Trophoblast cell (in vitro differentiated cells and primary cell): ENCODE data around the gene PTPRJ.
A peak's percentile ranks its signal among the peaks of the same experiment; 100 is the strongest.

ENCODE experiments used
- DNase-seq, 2 donors: peaks; one replicate each; pipeline ENCODE4 v3.0.0-alpha.2; 2016
- H2AFZ ChIP-seq: 2 replicates; pipeline ENCODE4 v1.6.1; 2013; ENCODE audit warnings: low read length, moderate library complexity, mild to moderate bottlenecking; ENCODE audit not compliant: insufficient read depth, poor library complexity
- H2AK5ac ChIP-seq: 2 replicates; pipeline ENCODE4 v1.6.1; 2013; ENCODE audit warnings: mild to moderate bottlenecking, low read length
- H2BK120ac ChIP-seq: 2 replicates; pipeline ENCODE4 v1.6.1; 2013; ENCODE audit warnings: low read length, mild to moderate bottlenecking, moderate library complexity; ENCODE audit not compliant: insufficient read depth, poor library complexity
- H2BK12ac ChIP-seq: 2 replicates; pipeline ENCODE4 v1.6.1; 2013; ENCODE audit warnings: mild to moderate bottlenecking, low read length, moderate library complexity
- H2BK5ac ChIP-seq: 2 replicates; pipeline ENCODE4 v1.6.1; 2013; ENCODE audit warnings: low read length, low read depth, moderate library complexity, mild to moderate bottlenecking; ENCODE audit not compliant: poor library complexity
- H3K14ac ChIP-seq: 2 replicates; pipeline ENCODE4 v1.6.1; 2013; ENCODE audit warnings: mild to moderate bottlenecking, low read length
- H3K18ac ChIP-seq: 2 replicates; pipeline ENCODE4 v1.6.1; 2013; ENCODE audit warnings: mild to moderate bottlenecking, low read length
- H3K23ac ChIP-seq: 2 replicates; pipeline ENCODE4 v1.6.1; 2013; ENCODE audit warnings: low read length
- H3K27ac ChIP-seq: 2 replicates; pipeline ENCODE4 v1.5.1; 2013; ENCODE audit warnings: low read depth, mild to moderate bottlenecking, inconsistent platforms, low read length, moderate library complexity
- H3K27me3 ChIP-seq: 2 replicates; pipeline ENCODE4 v1.6.1; 2013; ENCODE audit warnings: inconsistent platforms, mild to moderate bottlenecking, low read length, moderate library complexity; ENCODE audit not compliant: insufficient read depth
- H3K36me3 ChIP-seq, 2 experiments: 1 replicate in 1 of 2; 2 replicates in 1 of 2; pipeline ENCODE4 v1.6.1; 2013; ENCODE audit warnings: low read length in 2 of 2, mild to moderate bottlenecking in 2 of 2, moderate library complexity in 1 of 2; ENCODE audit not compliant: insufficient read depth in 2 of 2, control insufficient read depth in 1 of 2
- H3K4ac ChIP-seq: 2 replicates; pipeline ENCODE4 v1.6.1; 2013; ENCODE audit warnings: low read depth, mild to moderate bottlenecking, low read length, moderate library complexity
- H3K4me1 ChIP-seq, 2 experiments: 1 replicate in 1 of 2; 2 replicates in 1 of 2; pipeline ENCODE4 v1.6.1; 2013; ENCODE audit warnings: low read length in 2 of 2, mild to moderate bottlenecking in 2 of 2, moderate library complexity in 1 of 2; ENCODE audit not compliant: insufficient read depth in 2 of 2, control insufficient read depth in 1 of 2
- H3K4me2 ChIP-seq: 2 replicates; pipeline ENCODE4 v1.6.1; 2013; ENCODE audit warnings: inconsistent platforms, mild to moderate bottlenecking, low read length, moderate library complexity
- H3K4me3 ChIP-seq: 2 replicates; pipeline ENCODE4 v1.5.1; 2013; ENCODE audit warnings: mild to moderate bottlenecking, low read depth, low read length, inconsistent platforms
- H3K79me1 ChIP-seq: one replicate; pipeline ENCODE4 v1.6.1; 2013; ENCODE audit warnings: low read length
- H3K79me2 ChIP-seq: 2 replicates; pipeline ENCODE4 v1.6.1; 2013; ENCODE audit warnings: low read length, mild to moderate bottlenecking; ENCODE audit not compliant: control insufficient read depth, insufficient read depth, poor library complexity
- H3K9ac ChIP-seq: 2 replicates; pipeline ENCODE4 v1.6.1; 2013; ENCODE audit warnings: mild to moderate bottlenecking, low read length
- H3K9me3 ChIP-seq: 2 replicates; pipeline ENCODE4 v1.6.1; 2013; ENCODE audit warnings: low read depth, mild to moderate bottlenecking, control low read depth, inconsistent platforms, low read length; ENCODE audit not compliant: insufficient read depth
- H4K12ac ChIP-seq: 2 replicates; pipeline ENCODE4 v1.6.1; 2013; ENCODE audit warnings: low read depth, mild to moderate bottlenecking, low read length, moderate library complexity
- H4K8ac ChIP-seq: 2 replicates; pipeline ENCODE4 v1.6.1; 2013; ENCODE audit warnings: low read depth, mild to moderate bottlenecking, low read length, moderate library complexity
- H4K91ac ChIP-seq: one replicate; pipeline ENCODE4 v1.6.1; 2013; ENCODE audit warnings: low read depth, mild to moderate bottlenecking, low read length, moderate library complexity
- WGBS: extraction: QIAGEN DNeasy Blood & Tissue Kit; methylation state at CpG from one replicate; pipeline ENCODE4 v1.1.7; 2013; ENCODE audit warnings: missing lambda C conversion rate; ENCODE audit not compliant: insufficient read length, insufficient coverage; ENCODE audit errors: extremely low coverage; 5-methylcytosine and 5-hydroxymethylcytosine counted together

The PTPRJ gene

GRCh38 chr11:48093323-48093722, 113.0 kb downstream of the PTPRJ start:
- Histone ChIP-seq H3K23ac (no peak overlapping the region), H3K79me2 (no peaks in the 10 kb centered on the region), H3K79me1 (peaks cover 3% of the 10 kb centered on the region), H3K27me3 (no peaks in the 10 kb centered on the region), H4K8ac (no peak overlapping the region), H3K4me3 (no peak overlapping the region), H3K14ac (no peak overlapping the region), H3K4me1 (peaks cover 8 to 28% of the 10 kb centered on the region in 2 experiments), H3K4ac (no peak overlapping the region), H3K18ac (no peak overlapping the region), H3K4me2 (no peak overlapping the region), H3K9me3 (no peaks in the 10 kb centered on the region), H2AK5ac (no peak overlapping the region), H2AFZ (no peak overlapping the region), H3K9ac (no peak overlapping the region), H2BK12ac (no peak overlapping the region), H3K36me3 (no peaks in the 10 kb centered on the region), H2BK5ac (no peak overlapping the region), H3K27ac (no peak overlapping the region), H4K91ac (no peak overlapping the region), H2BK120ac (no peak overlapping the region), H4K12ac (no peak overlapping the region)
- no peak for DNase-seq
- WGBS, result no CpG with 5 or more reads among the region's 4 CpGs

- no peak for DNase-seq
- no CpG with 5 or more reads among the region's 6 CpGs for WGBS
- no peaks in the 10 kb centered on the region for H3K27me3 ChIP-seq
These were observed 113.7 kb downstream of the PTPRJ start for GRCh38 chr11:48093795-48094642.

GRCh38 chr11:48094643-48095339, 114.4 kb downstream of the PTPRJ start:
- WGBS, result no CpG with 5 or more reads among the region's 9 CpGs
- H2BK120ac ChIP-seq, result no peak overlapping the region
- no peaks in the 10 kb centered on the region for H3K79me2 ChIP-seq
- no peak overlapping the region for H2AFZ ChIP-seq
- H4K8ac ChIP-seq, result no peak overlapping the region
- no peak overlapping the region for H3K14ac ChIP-seq
- no peak overlapping the region for H3K9ac ChIP-seq
- no peak overlapping the region for H3K4me3 ChIP-seq
- no peak overlapping the region for H3K23ac ChIP-seq
- H3K9me3 ChIP-seq, result no peaks in the 10 kb centered on the region
- H4K91ac ChIP-seq, result no peak overlapping the region
- peaks cover 8 to 28% of the 10 kb centered on the region in 2 experiments for H3K4me1 ChIP-seq
- no peak overlapping the region for H3K4ac ChIP-seq
- no peak overlapping the region for H3K18ac ChIP-seq
- no peaks in the 10 kb centered on the region for H3K27me3 ChIP-seq
- H3K79me1 ChIP-seq, result peaks cover 3% of the 10 kb centered on the region
- no peak overlapping the region for H2BK12ac ChIP-seq
- H3K36me3 ChIP-seq, result no peaks in the 10 kb centered on the region
- no peak for DNase-seq
- no peak overlapping the region for H4K12ac ChIP-seq
- H3K4me2 ChIP-seq, result no peak overlapping the region
- H2AK5ac ChIP-seq, result no peak overlapping the region
- no peak overlapping the region for H2BK5ac ChIP-seq
- H3K27ac ChIP-seq, result no peak overlapping the region

More at GRCh38 chr11:48093795-48094642, 113.7 kb downstream of the PTPRJ start:
- H4K8ac ChIP-seq, result no peak overlapping the region
- no peaks in the 10 kb centered on the region for H3K36me3 ChIP-seq
- no peak overlapping the region for H3K4me2 ChIP-seq
- H3K9ac ChIP-seq, result no peak overlapping the region
- H3K14ac ChIP-seq, result no peak overlapping the region
- no peak overlapping the region for H3K18ac ChIP-seq
- no peak overlapping the region for H3K23ac ChIP-seq
- no peak overlapping the region for H3K27ac ChIP-seq
- no peak overlapping the region for H3K4me3 ChIP-seq
- no peak overlapping the region for H2BK120ac ChIP-seq
- H2BK12ac ChIP-seq, result no peak overlapping the region
- peaks cover 8 to 28% of the 10 kb centered on the region in 2 experiments for H3K4me1 ChIP-seq
- H4K12ac ChIP-seq, result no peak overlapping the region
- H2AK5ac ChIP-seq, result no peak overlapping the region
- H2AFZ ChIP-seq, result no peak overlapping the region
- no peak overlapping the region for H3K4ac ChIP-seq
- H3K79me2 ChIP-seq, result no peaks in the 10 kb centered on the region
- no peak overlapping the region for H4K91ac ChIP-seq
- no peak overlapping the region for H2BK5ac ChIP-seq
- no peaks in the 10 kb centered on the region for H3K9me3 ChIP-seq
- peaks cover 3% of the 10 kb centered on the region for H3K79me1 ChIP-seq

- no peak overlapping the region for H4K91ac ChIP-seq
- no peak overlapping the region for H2BK12ac ChIP-seq
- H2BK5ac ChIP-seq, result no peak overlapping the region
- no peaks in the 10 kb centered on the region for H3K36me3 ChIP-seq
- peaks cover 3% of the 10 kb centered on the region for H3K79me1 ChIP-seq
- no peaks in the 10 kb centered on the region for H3K9me3 ChIP-seq
- no peak overlapping the region for H3K4me3 ChIP-seq
- no peak overlapping the region for H3K4ac ChIP-seq
- no peak overlapping the region for H4K8ac ChIP-seq
- no peak overlapping the region for H2AFZ ChIP-seq
- peak in 1 of 2 donors; percentile 31 for DNase-seq
- H3K4me2 ChIP-seq, result no peak overlapping the region
- no peak overlapping the region for H2BK120ac ChIP-seq
- no CpG with 5 or more reads among the region's 12 CpGs for WGBS
- H2AK5ac ChIP-seq, result no peak overlapping the region
- no peak overlapping the region for H4K12ac ChIP-seq
- H3K14ac ChIP-seq, result no peak overlapping the region
- no peak overlapping the region for H3K9ac ChIP-seq
- no peak overlapping the region for H3K27ac ChIP-seq
- H3K23ac ChIP-seq, result no peak overlapping the region
- no peaks in the 10 kb centered on the region for H3K27me3 ChIP-seq
- H3K79me2 ChIP-seq, result no peaks in the 10 kb centered on the region
- no peak overlapping the region for H3K18ac ChIP-seq
- H3K4me1 ChIP-seq, result peaks cover 6 to 21% of the 10 kb centered on the region in 2 experiments
These were observed 115.6 kb downstream of the PTPRJ start for GRCh38 chr11:48095779-48096470.
